Femur (tissue), 1 donor: ENCODE measurements around the gene SLC17A4.
"Not testable (repeated sequence)": the region's sequence is repeated elsewhere in the genome, so short reads cannot be mapped to it uniquely, and the experiment has no call there.

Experiments used
- DNase-seq: peaks from one replicate; pipeline ENCODE4 v3.0.0-alpha.2; 2017

Gene SLC17A4, protein sequence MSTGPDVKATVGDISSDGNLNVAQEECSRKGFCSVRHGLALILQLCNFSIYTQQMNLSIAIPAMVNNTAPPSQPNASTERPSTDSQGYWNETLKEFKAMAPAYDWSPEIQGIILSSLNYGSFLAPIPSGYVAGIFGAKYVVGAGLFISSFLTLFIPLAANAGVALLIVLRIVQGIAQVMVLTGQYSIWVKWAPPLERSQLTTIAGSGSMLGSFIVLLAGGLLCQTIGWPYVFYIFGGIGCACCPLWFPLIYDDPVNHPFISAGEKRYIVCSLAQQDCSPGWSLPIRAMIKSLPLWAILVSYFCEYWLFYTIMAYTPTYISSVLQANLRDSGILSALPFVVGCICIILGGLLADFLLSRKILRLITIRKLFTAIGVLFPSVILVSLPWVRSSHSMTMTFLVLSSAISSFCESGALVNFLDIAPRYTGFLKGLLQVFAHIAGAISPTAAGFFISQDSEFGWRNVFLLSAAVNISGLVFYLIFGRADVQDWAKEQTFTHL

DNA sequence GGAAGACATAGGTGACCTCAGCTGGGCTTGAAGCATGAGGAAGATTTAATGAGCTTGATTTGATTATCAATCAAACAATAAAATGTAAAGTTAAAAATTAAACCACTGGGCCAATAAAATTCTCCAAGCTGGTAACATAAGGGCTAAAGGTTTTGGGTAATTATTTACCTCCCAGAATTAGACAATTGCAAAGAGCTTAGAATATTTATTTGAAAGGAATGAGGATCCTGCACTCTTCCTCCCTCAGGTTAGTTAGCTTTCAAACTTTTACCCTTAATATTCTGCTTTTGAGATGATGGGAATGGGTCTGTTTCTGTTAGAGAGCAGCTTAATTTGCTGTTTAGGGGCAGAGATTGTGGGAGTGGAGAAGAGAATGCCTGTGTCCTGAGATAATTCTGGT is at the start of gene SLC17A4:
SLC17A4 (plus strand) TSS at position 208 of the 400 bp plus-strand sequence. CDS start 7,221 bp downstream, outside the sequence.
- no peak for DNase-seq

DNA sequence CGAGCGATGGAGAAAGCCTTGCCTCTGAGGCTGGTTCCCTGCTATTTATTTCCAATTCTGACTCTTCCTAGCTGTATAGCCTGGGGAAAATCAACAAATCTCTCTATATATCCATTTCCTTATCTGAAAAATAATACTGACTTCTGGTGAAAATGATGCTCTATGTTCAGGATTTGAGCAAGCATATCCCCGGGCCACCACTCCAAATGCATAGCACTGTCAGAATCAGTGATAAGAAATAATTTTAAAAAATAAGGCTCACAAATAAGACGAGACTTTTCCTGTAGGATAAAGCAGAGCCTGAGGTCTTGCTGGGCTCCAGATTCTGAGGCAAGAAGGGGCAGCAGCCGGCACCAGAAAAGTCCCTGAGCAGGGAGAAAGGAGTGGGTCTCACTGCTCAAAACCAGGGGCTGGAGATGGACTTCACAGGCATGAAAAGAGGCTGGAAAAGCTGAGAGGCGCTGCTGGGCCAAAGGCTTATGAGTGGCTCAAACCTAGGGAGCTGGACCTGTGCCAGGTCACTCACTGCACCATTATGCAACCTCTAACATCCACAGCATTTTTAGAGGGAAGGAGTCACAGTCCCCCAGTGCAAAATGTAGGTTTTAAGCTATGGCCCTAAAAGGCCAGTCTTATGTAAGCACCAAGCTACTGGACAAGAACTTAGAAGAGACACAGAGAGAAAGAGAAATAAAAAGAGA is 48.1 kb upstream of the SLC17A4 start:
- no peak for DNase-seq

DNA sequence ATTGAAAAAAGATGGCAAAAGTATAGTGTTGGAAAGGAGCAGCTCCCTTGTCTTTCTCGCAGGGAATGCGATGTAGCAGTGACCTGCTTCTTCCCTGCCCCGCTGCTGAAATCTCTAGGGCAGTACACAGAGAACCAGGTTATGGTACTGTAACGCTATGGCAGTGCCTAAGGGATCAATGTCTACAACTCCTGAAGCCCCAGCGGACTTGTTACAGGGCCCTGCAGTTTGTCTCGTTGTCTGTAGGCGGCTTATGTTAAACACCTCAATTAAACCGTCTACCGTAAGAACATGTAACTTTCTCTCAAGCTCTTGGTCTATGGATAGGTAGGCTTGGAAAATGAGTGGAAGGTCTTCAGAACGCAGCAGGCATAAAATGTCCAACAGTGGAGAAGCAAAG is 44.8 kb upstream of the SLC17A4 start:
- no peak for DNase-seq

DNA sequence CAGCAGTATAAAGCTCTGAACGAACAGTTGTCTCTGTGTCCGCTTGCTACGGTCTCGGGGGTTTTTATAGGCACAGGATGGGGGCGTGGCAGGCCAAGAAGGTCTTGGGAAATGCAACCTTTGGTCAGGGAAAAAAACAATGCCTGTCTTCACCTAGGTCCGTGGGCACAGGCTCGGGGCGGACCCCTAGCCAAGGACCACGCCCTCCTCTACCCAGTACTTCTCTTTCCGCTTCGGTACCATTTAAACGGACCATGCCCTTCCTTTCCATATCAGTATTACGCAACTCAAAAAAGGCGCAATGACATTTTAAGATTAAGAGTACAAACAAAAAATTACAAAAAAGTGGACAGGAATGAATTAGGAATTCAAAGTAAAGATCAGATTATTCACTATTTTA is 44.3 kb upstream of the SLC17A4 start:
- no peak for DNase-seq

DNA sequence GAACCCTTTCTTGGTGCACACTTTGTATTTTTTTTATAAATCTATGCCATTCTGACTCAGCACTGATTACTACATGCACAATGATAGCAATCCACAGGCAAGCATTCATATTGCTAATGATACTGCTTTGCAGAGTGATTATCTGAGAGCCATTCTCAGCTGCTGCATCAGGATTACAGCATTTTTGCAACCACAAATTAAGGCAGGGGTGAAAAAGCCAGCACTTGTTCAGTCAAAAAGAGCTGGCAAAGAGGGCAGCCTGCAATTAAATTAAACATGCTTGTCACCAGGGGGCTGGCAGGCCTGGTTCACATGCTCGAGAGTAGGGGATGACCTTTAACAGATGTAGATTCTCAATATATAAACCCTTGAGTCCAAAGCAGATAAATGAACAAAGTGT is 40.7 kb upstream of the SLC17A4 start:
- no peak for DNase-seq

DNA sequence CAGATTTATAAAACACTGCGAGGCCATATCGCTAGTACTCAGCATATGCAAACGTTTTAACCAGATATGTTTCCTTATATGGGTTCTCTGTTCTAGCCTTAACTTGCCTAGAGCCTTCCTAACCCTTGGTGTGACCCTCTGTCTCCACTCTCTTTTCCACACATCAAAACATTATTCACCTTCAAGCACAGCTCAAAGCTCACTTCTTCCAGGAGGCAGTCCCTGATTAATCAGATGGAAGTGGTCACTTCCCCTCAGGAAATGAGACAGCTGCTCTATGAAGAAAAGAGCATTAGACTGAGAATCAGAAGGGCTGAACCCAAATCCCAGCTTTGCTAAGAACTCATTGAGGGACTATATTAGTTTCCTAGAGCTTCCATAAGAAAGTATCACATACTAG is 39.8 kb upstream of the SLC17A4 start:
- DNase-seq, result no peak

DNA sequence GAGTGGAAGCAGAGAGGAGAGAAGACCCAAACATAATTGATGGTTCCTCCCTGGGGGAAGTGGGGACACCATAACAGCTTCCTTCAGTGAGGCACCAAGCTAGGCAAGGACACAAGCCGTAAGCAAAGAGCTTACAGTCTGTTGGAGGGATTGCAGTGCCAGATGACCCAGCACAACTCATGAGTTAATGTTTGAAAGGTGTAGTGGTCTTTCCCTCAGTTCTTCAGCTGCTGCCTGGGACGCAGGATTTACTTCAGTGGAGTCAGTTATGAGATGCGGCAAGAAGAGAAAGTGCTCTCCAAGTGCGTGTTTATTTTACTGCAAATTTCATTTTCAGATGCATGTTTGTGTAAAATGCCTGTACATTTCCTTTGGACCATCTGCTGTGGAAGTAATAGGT is 38.7 kb upstream of the SLC17A4 start:
- DNase-seq, result no peak

DNA sequence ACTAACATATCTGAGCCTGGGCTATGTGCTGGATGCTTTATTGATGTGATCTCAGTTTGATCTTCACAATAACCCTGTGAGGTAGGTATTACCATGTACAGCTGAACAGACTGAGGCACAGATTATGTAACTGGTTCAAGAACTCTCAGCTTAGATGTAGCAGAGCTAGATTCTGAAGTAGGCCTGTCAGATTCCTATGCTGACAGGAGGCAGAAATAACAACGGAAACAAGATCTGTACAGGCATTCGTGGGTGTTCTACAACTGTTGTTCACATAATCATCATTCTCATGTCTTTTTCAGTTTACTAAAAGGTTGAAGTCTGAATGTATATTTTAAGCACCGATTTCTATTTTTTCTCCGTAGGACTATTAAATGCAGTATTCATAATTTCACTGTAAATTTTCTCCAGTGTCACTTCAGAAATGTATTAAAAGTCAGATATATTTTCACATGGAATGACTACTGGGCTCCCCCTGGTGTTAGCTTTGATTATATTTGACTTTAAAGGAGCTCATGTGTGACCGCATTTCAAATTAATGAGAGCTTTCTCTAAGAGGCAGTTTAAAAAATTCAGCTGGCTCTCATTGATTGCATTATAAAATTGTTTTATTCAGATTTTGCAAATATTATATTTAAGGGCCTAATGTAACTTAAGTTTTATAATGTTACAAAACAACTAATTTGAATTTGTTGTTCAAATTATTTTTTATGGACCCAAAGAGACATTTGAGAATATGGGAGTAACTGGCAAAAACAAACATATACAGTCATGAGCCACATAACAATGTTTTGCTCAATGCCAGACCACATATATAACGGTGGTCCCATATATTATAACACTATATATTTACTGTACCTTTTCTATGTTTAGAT is 36.4 kb upstream of the SLC17A4 start:
- no peak for DNase-seq

DNA sequence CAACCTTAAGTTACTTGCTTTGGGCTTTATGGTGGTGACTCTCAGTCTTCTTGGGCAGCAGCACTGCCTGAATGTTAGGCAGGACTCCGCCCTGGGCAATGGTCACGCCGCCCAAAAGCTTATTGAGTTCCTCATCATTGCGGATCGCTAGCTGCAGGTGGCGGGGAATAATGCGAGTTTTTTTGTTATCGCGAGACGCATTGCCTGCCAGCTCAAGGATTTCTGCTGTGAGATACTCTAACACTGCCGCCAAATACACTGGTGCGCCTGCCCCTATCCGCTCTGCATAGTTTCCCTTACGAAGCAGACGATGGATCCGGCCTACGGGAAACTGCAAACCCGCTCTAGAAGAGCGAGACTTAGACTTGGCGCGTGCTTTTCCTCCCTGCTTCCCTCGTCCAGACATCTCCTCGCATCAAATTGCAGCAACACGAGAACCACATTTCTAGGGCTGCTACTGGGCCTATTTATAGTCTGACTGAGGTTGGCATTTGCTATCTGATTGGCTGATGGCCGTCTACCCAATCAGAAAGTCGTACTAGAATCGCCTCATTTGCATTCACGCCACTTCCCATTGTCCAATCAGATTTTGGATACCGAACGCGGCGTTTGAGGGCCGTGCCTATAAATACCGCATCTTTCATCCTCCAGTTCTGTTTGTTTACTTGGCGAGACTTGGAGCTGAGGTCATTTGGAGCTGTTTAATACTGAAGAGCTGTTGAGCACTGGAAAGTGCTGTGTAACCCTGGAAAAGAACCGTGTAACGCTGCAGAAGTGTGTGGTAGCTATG is 28.2 kb upstream of the SLC17A4 start:
- DNase-seq, result no peak

DNA sequence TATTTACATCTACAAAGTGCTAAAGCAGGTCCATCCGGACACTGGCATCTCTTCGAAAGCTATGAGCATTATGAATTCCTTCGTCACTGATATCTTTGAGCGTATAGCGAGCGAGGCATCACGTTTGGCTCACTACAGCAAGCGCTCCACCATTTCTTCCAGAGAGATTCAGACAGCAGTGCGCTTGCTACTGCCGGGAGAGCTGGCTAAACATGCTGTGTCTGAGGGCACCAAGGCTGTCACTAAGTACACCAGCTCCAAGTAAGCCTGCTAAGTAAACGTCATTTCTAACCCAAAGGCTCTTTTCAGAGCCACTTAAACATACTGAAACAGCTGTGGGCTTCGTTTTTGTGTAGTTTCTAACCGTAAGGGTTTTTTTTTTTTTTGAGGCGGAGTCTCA is 27.5 kb upstream of the SLC17A4 start:
- no peak for DNase-seq

DNA sequence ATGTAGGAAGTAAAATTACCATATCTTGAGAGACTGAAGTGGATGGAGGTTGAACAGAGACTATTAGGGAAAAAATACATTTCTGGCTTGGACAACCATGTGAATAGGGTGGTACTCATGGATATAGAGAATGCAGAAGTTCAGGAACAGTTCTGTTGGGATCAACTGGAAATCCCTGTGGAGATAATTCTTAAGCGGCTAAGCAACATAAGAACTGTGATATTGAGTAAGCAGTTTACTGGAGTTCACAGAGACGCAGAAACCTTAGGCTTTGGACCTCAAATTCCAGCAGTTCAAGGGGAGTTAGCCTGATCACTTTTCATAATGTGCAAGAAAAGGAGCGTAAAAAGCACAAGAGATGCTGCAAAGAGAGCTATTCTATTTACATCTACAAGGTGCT is 23.6 kb upstream of the SLC17A4 start:
- no peak for DNase-seq

DNA sequence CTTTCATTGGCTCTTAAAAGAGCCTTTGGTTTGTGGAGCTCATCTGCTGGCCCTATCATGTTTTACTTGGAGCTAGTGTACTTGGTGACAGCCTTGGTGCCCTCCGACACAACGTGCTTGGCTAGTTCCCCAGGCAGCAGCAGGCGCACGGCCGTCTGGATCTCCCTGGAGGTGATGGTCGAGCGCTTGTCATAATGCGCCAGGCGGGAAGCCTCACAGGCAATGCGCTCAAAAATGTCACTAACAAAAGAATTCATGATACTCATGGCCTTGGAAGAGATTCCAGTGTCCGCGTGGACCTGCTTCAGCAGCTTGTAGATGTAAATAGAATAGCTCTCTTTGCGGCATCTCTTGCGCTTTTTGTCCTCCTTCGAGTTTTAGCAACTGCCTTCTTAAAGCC is 22.8 kb upstream of the SLC17A4 start:
- no peak for DNase-seq

DNA sequence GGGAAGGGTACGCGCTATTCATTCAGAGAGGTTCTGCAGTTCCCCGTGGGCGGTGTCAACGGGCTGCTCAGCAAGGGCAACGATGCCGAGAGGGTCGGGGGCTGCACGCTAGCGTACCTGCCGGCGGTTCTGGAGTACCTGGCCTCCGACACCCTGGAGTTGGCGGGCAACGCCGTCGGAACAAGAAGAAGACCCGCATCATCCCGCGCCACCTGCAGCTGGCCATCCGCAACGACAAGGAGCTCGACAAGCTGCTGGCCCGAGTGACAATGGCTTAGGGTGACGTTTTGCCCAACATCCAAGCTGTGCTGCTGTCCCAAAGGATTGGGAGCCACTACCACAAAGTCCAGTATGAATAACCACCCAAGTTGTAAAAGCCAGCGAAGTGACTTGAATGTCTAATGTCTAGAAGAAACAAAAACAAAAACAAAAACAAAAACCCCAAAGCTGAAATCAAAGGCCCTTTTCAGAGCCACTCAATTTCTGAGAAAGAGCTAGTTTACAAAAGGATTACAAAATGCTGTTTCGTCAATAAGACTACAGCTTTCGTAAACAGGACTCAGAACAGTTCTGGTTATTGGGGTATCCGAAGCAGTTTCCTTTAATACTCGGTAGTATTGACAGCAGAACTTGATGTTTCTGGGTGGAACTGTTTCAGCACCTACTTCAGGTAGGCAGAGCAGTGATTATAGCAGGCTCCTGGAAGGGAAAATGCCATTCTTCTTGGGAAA is 21.9 kb upstream of the SLC17A4 start:
- no peak for DNase-seq

DNA sequence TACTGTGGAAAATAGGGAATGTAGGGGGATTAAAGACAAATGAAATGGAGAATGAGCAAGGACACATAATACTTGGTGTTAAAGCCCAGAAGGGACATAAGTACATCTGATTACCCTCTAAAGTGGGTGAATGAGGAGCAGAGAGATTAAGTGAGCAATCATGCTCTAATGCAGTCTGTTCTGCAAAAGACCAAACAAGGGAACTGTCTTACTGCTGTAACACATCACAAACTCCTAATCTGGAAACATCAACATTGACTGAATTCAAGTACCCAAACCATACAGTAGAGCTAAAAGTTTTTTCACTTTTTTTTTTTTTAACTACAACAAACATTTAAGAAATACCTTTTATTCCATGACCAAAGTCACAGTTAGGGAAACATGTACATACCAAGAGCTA is 19.3 kb upstream of the SLC17A4 start:
- no peak for DNase-seq

DNA sequence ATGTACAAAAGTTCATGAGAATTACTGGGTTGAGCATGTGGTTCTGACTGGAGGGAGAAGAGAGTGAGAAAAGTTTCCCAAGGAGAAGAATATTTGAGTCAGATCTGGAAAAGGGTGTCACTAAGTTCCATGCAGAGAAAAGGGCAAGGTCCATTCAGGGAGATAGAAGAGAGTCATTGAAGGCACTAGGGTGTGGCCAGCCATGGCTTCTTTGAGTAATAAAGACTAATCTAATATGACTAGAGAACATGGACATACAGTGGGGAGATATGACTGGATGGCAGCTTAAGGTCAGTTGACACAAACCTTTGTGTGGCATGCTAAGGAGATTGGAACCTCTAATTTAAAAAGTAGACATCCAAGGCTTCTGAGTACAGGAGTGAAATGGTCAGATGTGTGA is 10.7 kb upstream of the SLC17A4 start:
- DNase-seq, result no peak

DNA sequence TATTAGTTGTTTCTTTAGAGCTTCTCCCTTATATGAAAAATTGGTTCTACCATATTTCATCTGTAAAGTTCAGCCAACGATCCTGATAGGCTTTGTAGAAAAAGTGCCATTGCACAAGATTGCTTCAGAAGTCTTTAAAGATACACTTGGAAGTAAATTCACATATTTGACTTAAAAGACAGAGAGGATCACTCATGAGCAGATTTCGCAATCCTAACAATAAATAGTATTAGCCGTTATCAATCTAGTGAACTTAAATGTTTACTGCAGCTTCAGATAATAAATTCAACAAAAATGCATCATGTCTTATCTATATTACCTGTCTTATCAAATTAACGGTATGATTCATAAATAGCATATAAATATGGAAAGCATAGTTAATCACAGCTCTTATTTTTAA is 8.7 kb upstream of the SLC17A4 start:
- no peak for DNase-seq

DNA sequence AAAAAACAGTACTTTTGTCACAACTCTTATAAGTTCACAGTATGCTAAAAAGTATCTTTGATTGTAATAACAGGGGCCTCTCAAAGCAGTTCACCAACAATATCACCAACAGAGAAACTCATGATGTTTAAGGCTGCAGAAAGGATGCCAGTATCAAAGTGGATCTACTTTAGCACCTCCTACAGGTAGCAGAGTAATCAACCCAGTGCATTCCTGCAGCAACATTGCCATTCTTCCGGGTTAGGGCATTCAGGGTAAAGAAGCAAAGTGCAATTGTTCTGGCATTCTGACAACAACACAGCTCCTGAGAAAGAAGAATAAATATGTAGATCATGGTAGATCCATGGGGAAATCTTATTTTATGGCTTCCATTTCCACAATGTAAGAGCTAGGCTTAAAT is 7.6 kb upstream of the SLC17A4 start:
- DNase-seq, result no peak

DNA sequence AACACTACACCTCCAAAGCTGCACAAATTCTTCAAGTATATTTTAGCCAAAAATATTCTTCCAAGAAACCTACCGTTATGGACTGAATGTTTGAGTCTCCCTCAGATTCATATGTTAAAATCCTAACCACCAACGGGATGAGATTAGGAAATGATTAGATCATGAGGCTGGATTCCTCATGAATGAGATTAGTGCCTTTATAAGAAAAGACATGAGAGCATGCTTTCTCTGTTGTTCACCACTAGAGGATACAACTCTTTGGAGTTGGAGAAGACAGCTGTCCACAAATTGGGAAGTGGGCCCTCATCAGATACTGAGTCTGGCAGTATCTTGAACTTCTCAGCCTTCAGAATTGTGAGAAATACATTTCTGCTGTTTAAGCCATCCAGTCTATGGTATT is 7.1 kb upstream of the SLC17A4 start:
- no peak for DNase-seq

DNA sequence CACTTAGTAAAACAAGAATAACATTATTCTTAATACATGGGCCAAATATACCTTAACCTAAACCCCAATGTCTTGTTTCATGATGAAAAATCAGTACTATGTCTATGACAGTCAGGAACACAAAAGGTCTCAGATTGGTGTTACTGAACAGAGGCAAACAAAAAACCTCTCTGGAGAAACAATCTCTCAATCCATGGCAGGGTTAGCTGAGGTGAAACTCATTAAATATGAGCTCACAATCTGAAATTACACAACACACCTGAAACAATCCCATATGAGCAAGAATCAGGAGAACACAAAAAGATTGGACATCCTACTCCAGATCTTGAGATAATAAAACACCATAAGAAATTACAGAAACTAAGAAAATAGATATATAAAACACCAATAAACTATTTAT is 6.5 kb upstream of the SLC17A4 start:
- no peak for DNase-seq

DNA sequence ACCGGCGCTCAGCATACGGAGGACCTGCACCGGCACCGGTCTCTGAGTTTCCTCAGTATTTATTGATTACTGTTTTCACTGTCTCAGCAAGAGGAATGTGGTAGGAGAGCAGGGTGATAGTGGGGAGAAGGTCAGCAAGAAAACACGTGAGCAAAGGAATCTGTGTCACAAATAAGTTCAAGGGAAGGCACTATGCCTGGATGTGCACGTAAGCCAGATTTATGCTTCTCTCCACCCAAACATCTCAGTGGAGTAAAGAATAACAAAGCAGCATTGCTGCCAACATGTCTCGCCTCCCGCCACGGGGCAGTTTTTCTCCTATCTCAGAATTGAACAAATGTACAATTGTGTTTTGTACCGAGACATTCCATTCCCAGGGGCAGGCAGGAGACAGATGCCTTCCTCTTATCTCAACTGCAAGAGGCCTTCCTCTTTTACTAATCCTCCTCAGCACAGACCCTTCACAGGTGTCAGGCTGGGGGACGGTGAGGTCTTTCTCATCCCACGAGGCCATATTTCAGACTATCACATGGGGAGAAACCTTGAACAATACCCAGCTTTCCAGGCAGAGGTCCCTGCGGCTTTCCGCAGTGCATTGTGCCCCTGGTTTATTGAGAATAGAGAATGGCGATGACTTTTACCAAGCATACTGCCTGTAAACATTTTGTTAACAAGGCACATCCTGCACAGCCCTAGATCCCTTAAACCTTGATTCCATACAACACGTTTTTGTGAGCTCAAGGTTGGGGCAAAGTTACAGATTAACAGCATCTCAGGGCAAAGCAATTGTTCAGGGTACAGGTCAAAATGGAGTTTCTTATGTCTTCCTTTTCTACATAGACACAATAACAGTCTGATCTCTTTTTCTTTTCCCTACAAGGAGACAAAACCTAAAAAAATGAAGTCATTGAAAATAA is 5.7 kb upstream of the SLC17A4 start:
- not testable (repeated sequence) for DNase-seq

DNA sequence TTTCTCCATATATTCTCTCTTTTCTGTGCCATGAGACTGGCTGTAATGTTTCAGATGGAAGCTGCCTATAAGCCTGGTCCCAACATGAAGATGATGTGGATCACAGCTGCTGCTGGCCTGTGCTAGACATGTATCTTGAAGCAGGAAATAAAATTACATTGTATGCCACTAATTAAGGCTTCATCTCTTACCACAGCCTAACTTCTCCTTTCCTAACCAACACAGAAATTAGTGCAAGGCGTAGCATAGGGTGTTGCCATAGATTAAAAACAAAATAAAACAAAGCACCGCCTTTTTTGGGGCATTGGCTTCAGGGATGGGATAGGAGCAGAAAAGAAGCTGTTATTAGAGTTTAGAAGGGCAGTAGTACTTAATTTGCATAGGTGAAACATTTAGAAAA is 4.7 kb upstream of the SLC17A4 start:
- DNase-seq, result no peak
